Measurements from ENCODE around the gene ANKS6. TPM values are rescaled to one million over a fixed set of nuclear protein-coding genes. Genes with fewer than 3 reads are reported as not detected.

ANKS6 gene
- total and polyA plus RNA-seq, 2 of the 4 experiments (the other 2 are of a cell fraction), result 9.0 to 23.6 TPM

DNA sequence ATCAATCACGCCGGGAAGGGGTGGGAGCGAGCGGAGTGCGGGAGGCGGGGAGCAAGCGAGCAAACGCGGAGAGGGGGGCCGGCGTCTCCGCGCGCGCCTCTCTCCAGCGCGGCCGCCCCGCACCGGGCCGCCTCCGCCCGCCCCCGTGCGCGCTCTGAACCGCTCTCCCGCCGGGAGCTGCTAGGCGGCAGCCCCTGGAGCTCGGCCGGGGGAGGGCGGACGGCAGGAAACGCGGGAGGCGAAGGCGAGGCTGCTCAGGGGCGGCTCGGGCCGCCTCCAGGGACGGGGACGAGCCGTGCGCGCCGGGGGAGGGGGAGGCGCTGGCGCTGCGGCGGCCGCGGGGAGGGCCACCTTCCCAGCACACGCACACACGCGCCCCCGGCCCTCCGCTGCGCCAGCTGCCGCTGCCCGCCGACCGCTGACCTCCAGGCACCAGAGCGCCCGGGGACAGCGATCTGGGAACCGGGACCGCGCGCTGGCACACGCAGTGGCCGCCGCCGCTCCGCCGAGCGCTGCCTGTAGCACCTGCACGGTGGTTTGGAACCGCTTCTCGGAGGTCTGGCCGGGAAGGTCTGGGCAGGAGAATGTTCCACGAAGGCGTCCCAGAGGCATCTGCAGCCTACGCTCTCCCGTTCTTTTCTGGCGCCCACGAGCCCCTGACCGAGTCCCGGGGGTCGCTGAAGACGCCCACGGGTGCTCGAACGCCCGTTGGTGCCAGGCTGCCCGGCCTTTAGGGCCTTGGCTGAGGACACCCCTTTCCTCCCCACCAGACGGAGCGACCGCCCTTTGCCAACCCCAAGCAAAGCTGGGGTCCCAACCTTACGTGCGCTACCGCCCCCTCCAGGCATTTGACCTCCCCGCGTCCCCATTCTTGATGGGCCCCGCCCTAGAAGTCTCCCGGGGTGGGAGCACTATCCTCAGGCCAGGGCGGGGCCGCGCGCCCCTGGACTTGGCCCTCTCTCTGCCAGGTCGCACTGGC is 87.1 kb downstream of the ANKS6 start, which contains the start of gene GABBR2:
Gene GABBR2 (minus strand): TSS at position 3 of the 979 bp plus-strand sequence. CDS start 198 bp downstream, outside the sequence.
- Histone ChIP-seq H3K36me3 (ENCODE audit: control insufficient read depth, insufficient read depth, low read length) (no peaks in the 10 kb centered on the region), H2BK120ac (ENCODE audit: low read depth, low read length) (no peak within 1 kb of the TSS), H2BK20ac (ENCODE audit: low read depth, low read length) (no peak within 1 kb of the TSS), H2BK5ac (ENCODE audit: low read depth, low read length, poor library complexity, severe bottlenecking) (peak within 1 kb of the TSS; percentile 64), H2BK15ac (ENCODE audit: low read depth, low read length) (no peak within 1 kb of the TSS), H3K9me3 (ENCODE audit: control insufficient read depth, insufficient read depth, low read length) (no peaks in the 10 kb centered on the region), H4K91ac (ENCODE audit: insufficient read depth, low read depth, low read length) (peak within 1 kb of the TSS; percentile 31; the same call in 1 of the 2 replicates), H3K14ac (replicated peaks; ENCODE audit: low read depth, low read length) (0 out of 2 replicates have a peak within 1 kb of the TSS, but pooled peaks have one; percentile 20), H3K23ac (ENCODE audit: low read depth, low read length) (peak within 1 kb of the TSS; percentile 24; the same call in 1 of the 2 replicates), H3K27me3 (ENCODE audit: control insufficient read depth, insufficient read depth, low read length) (peaks cover 14% of the 10 kb centered on the region), H3K79me1 (ENCODE audit: low read depth in 1 of 2, low read length in 2 of 2) (peaks cover 4 to 15% of the 10 kb centered on the region in 2 experiments; a peak in 2 of 4 replicates), H2AFZ (replicated peaks; ENCODE audit: low read length, poor library complexity) (peak within 1 kb of the TSS; percentile 80), H3K56ac (ENCODE audit: extremely low read depth, insufficient read depth, low read length) (no peak within 1 kb of the TSS), H3K18ac (ENCODE audit: low read depth, low read length) (no peak within 1 kb of the TSS), H2AK9ac (replicated peaks; ENCODE audit: low read depth, low read length, poor library complexity) (peak within 1 kb of the TSS; percentile 62), H3K27ac (ENCODE audit: insufficient read depth, low read length) (peak within 1 kb of the TSS; percentile 1), H2AK5ac (ENCODE audit: low read depth, low read length) (peak within 1 kb of the TSS; percentile 69; the same call in 1 of the 2 replicates), H4K5ac (ENCODE audit: low read depth, low read length) (no peak within 1 kb of the TSS), H3K4me2 (ENCODE audit: low read depth, low read length) (peak within 1 kb of the TSS; percentile 76), H4K8ac (ENCODE audit: low read depth in 2 of 2, low read length in 2 of 2) (no peak within 1 kb of the TSS; a peak in 1 of 4 replicates), H3K4me3 (ENCODE audit: insufficient read depth, low read depth, low read length) (peak within 1 kb of the TSS; percentile 45), H4K20me1 (ENCODE audit: insufficient read depth, low read length) (peaks cover 15% of the 10 kb centered on the region), H3K9me1 (ENCODE audit: insufficient read depth, low read length) (peaks cover 4% of the 10 kb centered on the region; the same call in 1 of the 2 replicates), H3K4me1 (ENCODE audit: control insufficient read depth, insufficient read depth, low read length) (peaks cover 5% of the 10 kb centered on the region), H3K4ac (ENCODE audit: low read depth, low read length) (peak within 1 kb of the TSS; percentile 45), H3K9ac (ENCODE audit: low read depth, low read length) (peak within 1 kb of the TSS; percentile 27)
- dilution Hi-C loops (cut with HindIII; ENCODE audit: low sequenced_read_pairs, unreplicated experiment) (no loop called here), intact Hi-C loops (cut with micrococcal nuclease) (loop anchor here (5.0 to 10.0 kb wide), 4 partner anchors 104 to 637 kb away; no protein-coding TSS in a partner anchor), in situ Hi-C loops (cut with MboI; ENCODE audit: low sequenced_read_pairs) (loop anchor here (5.0 kb wide), 1 partner anchor 392 kb away; no protein-coding TSS in a partner anchor)
- no TSS peak for BruUV-seq (replicated peaks)
- ATAC-seq (ENCODE audit: low read depth) (peak; percentile 27), DNase-seq (peak; percentile 4)
- ChIA-PET POLR2A (ENCODE audit: unreplicated experiment) (no interaction called here), CTCF (interaction anchor here (1.6 kb wide), 1 partner anchor 393 kb away, joined by 4 read pairs; no protein-coding TSS in a partner anchor)
- WGBS, 2 experiments (ENCODE audit: extremely low coverage in 2 of 2, insufficient read length in 1 of 2), result 2% methylated on average over 78 of the region's 111 CpGs; no CpG with 5 or more reads in 1 of the 2 experiments
- TF ChIP-seq USF2 (IDR thresholded peaks at IDR 0.05; ENCODE audit: low read depth, low read length), result no peak
- TF ChIP-seq MAFK (IDR thresholded peaks at IDR 0.05; ENCODE audit: low read depth, low read length), result no peak
- TF ChIP-seq CEBPB (IDR thresholded peaks at IDR 0.05; ENCODE audit: low read depth, low read length), result no peak
- no peak for TF ChIP-seq MAZ (IDR thresholded peaks at IDR 0.05; ENCODE audit: borderline replicate concordance, low read depth, low read length)
- TF ChIP-seq ELK1 (IDR thresholded peaks at IDR 0.05; ENCODE audit: borderline replicate concordance, low read depth, low read length), result no peak
- no peak for TF ChIP-seq RFX5 (IDR thresholded peaks at IDR 0.05; ENCODE audit: low read depth, low read length)
- no peak for TF ChIP-seq RAD21 (IDR thresholded peaks at IDR 0.05; ENCODE audit: low read length)
- no peak for TF ChIP-seq CTCF (conservative IDR thresholded peaks at IDR 0.05; ENCODE audit: low read depth, low read length)
- no peak for TF ChIP-seq CHD1 (IDR thresholded peaks at IDR 0.05; ENCODE audit: low read depth, low read length)
- no peak for TF ChIP-seq BHLHE40 (IDR thresholded peaks at IDR 0.05; ENCODE audit: low read depth, low read length)
- no peak for TF ChIP-seq SMC3 (IDR thresholded peaks at IDR 0.05; ENCODE audit: low read depth, low read length)
- TF ChIP-seq FOS (IDR thresholded peaks at IDR 0.05; ENCODE audit: low read depth, low read length), result no peak

Data from IMR-90 (cell line).